WTC11 (cell line): Measurements from ENCODE around the gene SLC36A1. TPM values are rescaled to one million over a fixed set of nuclear protein-coding genes. Genes with fewer than 3 reads are reported as not detected.
A peak's percentile ranks its signal among the peaks of the same experiment; 100 is the strongest.

Experiments used
- ATAC-seq: fragments of 200-7000 bp; cut with Tn5 transposase; 2 replicates; pipeline ENCODE4 v1.10.0; 2021; ENCODE audit warnings: mild to moderate bottlenecking, moderate library complexity
- CTCF ChIA-PET: fragments of 300-600 bp; sonication (Branson Sonifier 250); formaldehyde crosslinking; loops from one replicate; lab custom pipeline; 2021; ENCODE audit warnings: antibody characterized with exemption; lab: Charles Lee
- POLR2A ChIA-PET: fragments of 350-600 bp; sonication (Branson Sonifier 250); formaldehyde crosslinking; loops from one replicate; lab custom pipeline; 2021; ENCODE audit warnings: antibody characterized with exemption; lab: Charles Lee
- DNase-seq: peaks from one replicate; pipeline ENCODE4 v3.0.0; 2021; ENCODE audit warnings: low spot score
- H3K27ac Mint-ChIP-seq: 2 replicates; pipeline ENCODE4 v1.8.0; 2021; ENCODE audit warnings: mixed read lengths
- H3K27me3 Mint-ChIP-seq: 2 replicates; pipeline ENCODE4 v1.8.0; 2021; ENCODE audit warnings: low read depth, mild to moderate bottlenecking, moderate library complexity, mixed read lengths
- H3K36me3 Mint-ChIP-seq: 2 replicates; pipeline ENCODE4 v1.8.0; 2021; ENCODE audit warnings: mixed read lengths
- H3K4me1 Mint-ChIP-seq: 2 replicates; pipeline ENCODE4 v1.8.0; 2022; ENCODE audit warnings: mixed read lengths
- H3K4me3 Mint-ChIP-seq: 2 replicates; pipeline ENCODE4 v1.8.0; 2021; ENCODE audit warnings: mild to moderate bottlenecking, moderate library complexity, mixed read lengths
- H3K9me3 Mint-ChIP-seq: 2 replicates; pipeline ENCODE4 v1.8.0; 2021; ENCODE audit warnings: mixed read lengths
- CDX4 ChIP-seq: fragments of 250-450 bp; sonication (Bioruptor Pico); IDR thresholded peaks from 2 replicates; pipeline ENCODE4 v1.9.0; 2021; ENCODE audit warnings: moderate library complexity, mild to moderate bottlenecking, inconsistent platforms, borderline replicate concordance
- GRHL2 ChIP-seq: fragments of 250-450 bp; sonication (Bioruptor Pico); IDR thresholded peaks from 2 replicates; pipeline ENCODE4 v1.8.0; 2022; ENCODE audit warnings: mild to moderate bottlenecking, moderate library complexity; ENCODE audit not compliant: insufficient replicate concordance, severe bottlenecking
- GTF2I ChIP-seq: fragments of 250-450 bp; sonication (Bioruptor Pico); conservative IDR thresholded peaks from 2 replicates; pipeline ENCODE4 v1.4.0; 2021; ENCODE audit warnings: mild to moderate bottlenecking
- NFATC4 ChIP-seq: fragments of 250-450 bp; sonication (Bioruptor Pico); IDR thresholded peaks from 2 replicates; pipeline ENCODE4 v1.9.0; 2021; ENCODE audit warnings: mild to moderate bottlenecking
- NFYB ChIP-seq: sonication (generic); formaldehyde crosslinking; conservative IDR thresholded peaks from 2 replicates; pipeline ENCODE4 v1.8.0; 2022; ENCODE audit warnings: low read depth, missing genetic modification reagents
- ZNF138 ChIP-seq: sonication (generic); formaldehyde crosslinking; conservative IDR thresholded peaks from 2 replicates; pipeline ENCODE4 v1.8.1; 2022; ENCODE audit warnings: mild to moderate bottlenecking, moderate library complexity, missing genetic modification reagents
- ZNF232 ChIP-seq: sonication (generic); formaldehyde crosslinking; IDR thresholded peaks from 2 replicates; pipeline ENCODE4 v1.8.0; 2022; ENCODE audit warnings: mild to moderate bottlenecking, missing genetic modification reagents
- ZNF281 ChIP-seq: sonication (generic); formaldehyde crosslinking; IDR thresholded peaks from 2 replicates; pipeline ENCODE4 v1.8.0; 2023; ENCODE audit warnings: mild to moderate bottlenecking, missing genetic modification reagents
- ZNF425 ChIP-seq: fragments of 250-450 bp; sonication (Bioruptor Pico); conservative IDR thresholded peaks from 2 replicates; pipeline ENCODE4 v1.9.0; 2021; ENCODE audit warnings: mild to moderate bottlenecking
- ZNF671 ChIP-seq: fragments of 250-450 bp; sonication (Bioruptor Pico); IDR thresholded peaks from 2 replicates; pipeline ENCODE4 v1.8.0; 2021; ENCODE audit warnings: mild to moderate bottlenecking
- total RNA-seq: library from RNA; stranded (reverse); gene quantifications from 3 replicates; pipeline ENCODE4 v1.2.3, GENCODE V29; 2021
- TF ChIP-seq, protein P1 (sequence below): fragments of 200-600 bp; IDR thresholded peaks from 2 replicates; pipeline ENCODE4 v1.8.0; 2022; ENCODE audit warnings: antibody characterized with exemption
- TF ChIP-seq, protein P2 (sequence below): sonication (generic); formaldehyde crosslinking; IDR thresholded peaks from 2 replicates; pipeline ENCODE4 v1.8.1; 2022; ENCODE audit warnings: mild to moderate bottlenecking, missing genetic modification reagents, moderate library complexity, borderline replicate concordance

SLC36A1 gene
- total RNA-seq, 1 experiment from 2014 or later = 12.2 TPM

DNA sequence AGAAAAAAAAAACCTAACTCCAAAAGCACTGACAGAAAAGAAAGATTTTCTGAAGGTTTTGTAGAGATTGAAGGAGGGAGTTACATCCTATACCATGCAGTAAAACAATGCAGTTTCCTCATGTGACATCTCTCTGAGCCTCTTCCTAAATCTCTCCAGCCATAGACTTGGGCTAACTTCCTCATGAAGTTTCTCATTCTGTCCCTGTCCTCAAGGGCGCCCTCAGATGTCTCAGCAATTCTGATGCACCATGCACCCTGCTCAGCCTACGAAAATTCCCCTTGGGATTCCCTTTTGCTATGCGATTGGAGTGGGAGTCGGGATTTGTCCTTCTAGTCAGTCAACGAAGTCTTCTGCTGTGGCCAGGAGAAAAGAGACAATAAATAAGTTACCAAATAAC is 74.8 kb downstream of the SLC36A1 start (continued):
- TF ChIP-seq ZNF425 = no peak
- TF ChIP-seq ZNF232 (CRISPR knock-in tag) = no peak
- TF ChIP-seq GRHL2 (CRISPR knock-in tag) = no peak

DNA sequence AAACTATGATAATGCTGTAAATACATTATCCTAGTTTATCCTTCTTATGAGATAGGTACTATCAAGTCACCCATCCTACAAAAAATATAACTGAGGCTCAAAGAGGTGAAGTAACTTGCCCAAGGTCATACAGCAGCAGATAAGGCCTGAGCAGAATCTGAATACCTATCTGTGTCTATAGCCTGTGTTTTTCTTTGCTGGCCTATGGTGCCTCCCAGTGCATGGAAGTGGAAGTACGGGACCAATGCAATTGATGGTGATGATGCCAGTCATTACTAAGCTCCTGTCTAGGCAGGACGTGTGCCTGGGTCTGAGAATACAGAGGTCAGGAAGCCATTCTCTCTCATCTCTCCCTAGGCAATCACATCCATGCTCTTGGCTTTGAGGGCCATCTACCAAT is 75.9 kb downstream of the SLC36A1 start:
- peak; percentile 97 for ATAC-seq
- Mint-ChIP-seq H3K36me3 (no peaks in the 10 kb centered on the region), H3K9me3 (no peaks in the 10 kb centered on the region), H3K4me1 (no peaks in the 10 kb centered on the region), H3K4me3 (no peak overlapping the region), H3K27me3 (no peaks in the 10 kb centered on the region), H3K27ac (no peak overlapping the region)
- no peak for TF ChIP-seq GTF2I (CRISPR knock-in tag)
- TF ChIP-seq, protein P1, sequence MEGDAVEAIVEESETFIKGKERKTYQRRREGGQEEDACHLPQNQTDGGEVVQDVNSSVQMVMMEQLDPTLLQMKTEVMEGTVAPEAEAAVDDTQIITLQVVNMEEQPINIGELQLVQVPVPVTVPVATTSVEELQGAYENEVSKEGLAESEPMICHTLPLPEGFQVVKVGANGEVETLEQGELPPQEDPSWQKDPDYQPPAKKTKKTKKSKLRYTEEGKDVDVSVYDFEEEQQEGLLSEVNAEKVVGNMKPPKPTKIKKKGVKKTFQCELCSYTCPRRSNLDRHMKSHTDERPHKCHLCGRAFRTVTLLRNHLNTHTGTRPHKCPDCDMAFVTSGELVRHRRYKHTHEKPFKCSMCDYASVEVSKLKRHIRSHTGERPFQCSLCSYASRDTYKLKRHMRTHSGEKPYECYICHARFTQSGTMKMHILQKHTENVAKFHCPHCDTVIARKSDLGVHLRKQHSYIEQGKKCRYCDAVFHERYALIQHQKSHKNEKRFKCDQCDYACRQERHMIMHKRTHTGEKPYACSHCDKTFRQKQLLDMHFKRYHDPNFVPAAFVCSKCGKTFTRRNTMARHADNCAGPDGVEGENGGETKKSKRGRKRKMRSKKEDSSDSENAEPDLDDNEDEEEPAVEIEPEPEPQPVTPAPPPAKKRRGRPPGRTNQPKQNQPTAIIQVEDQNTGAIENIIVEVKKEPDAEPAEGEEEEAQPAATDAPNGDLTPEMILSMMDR = peak; percentile 47; the same call in 1 of the 2 replicates
- ChIA-PET POLR2A (no interaction called here), CTCF (interaction anchor here (0.5 to 3.6 kb wide), 63 partner anchors 9 to 534 kb away, joined by 3 to 87 read pairs (median 4); partner anchors contain the start of genes GM2A, SLC36A1 and SLC36A2)
- peak; percentile 62 for DNase-seq

DNA sequence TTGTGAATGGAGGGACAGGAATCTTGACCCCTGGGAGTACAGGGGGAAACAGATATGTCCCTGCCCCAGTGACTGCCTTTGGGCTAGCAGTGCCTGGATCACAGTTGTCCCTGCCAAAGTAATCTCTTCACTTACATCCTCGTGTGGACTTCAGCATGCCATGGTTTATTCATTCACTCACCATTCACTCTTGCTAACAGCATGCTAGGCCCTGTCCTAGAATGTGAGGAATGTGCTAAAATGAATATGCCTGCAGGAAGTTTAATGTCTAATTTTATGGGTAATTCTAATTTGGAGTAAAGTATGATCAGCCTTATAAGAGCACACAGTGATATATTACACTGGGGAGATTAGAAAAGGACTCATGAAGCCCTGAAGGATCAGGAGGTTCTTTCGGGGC is 80.8 kb downstream of the SLC36A1 start:
- Mint-ChIP-seq H3K27ac (no peak overlapping the region), H3K4me3 (no peak overlapping the region), H3K4me1 (no peaks in the 10 kb centered on the region), H3K36me3 (no peaks in the 10 kb centered on the region), H3K27me3 (no peaks in the 10 kb centered on the region), H3K9me3 (no peaks in the 10 kb centered on the region)
- no peak for DNase-seq
- TF ChIP-seq ZNF138 (no peak), ZNF671 (CRISPR knock-in tag) (no peak), ZNF281 (CRISPR knock-in tag) (no peak), NFATC4 (no peak), CDX4 (CRISPR knock-in tag) (no peak), NFYB (CRISPR knock-in tag) (no peak)
- TF ChIP-seq, protein P2, sequence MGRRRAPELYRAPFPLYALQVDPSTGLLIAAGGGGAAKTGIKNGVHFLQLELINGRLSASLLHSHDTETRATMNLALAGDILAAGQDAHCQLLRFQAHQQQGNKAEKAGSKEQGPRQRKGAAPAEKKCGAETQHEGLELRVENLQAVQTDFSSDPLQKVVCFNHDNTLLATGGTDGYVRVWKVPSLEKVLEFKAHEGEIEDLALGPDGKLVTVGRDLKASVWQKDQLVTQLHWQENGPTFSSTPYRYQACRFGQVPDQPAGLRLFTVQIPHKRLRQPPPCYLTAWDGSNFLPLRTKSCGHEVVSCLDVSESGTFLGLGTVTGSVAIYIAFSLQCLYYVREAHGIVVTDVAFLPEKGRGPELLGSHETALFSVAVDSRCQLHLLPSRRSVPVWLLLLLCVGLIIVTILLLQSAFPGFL (CRISPR knock-in tag) = no peak
- CTCF ChIA-PET = no interaction called here
- no peak for ATAC-seq
- POLR2A ChIA-PET = no interaction called here

GRCh38 chr5:151528996-151529395 is 81.6 kb downstream of the SLC36A1 start:
- H3K36me3 Mint-ChIP-seq = no peaks in the 10 kb centered on the region
- no peaks in the 10 kb centered on the region for H3K9me3 Mint-ChIP-seq
- POLR2A ChIA-PET = no interaction called here
- DNase-seq (no peak), ATAC-seq (no peak)
- no peaks in the 10 kb centered on the region for H3K4me1 Mint-ChIP-seq
- CTCF ChIA-PET = interaction anchor here (0.9 kb wide), 1 partner anchor 123 kb away, joined by 5 read pairs; no protein-coding TSS in a partner anchor
- no peak for TF ChIP-seq GTF2I (CRISPR knock-in tag)
- TF ChIP-seq, all 79 proteins: peak for 0
- Mint-ChIP-seq H3K27me3 (no peaks in the 10 kb centered on the region), H3K27ac (no peak overlapping the region), H3K4me3 (no peak overlapping the region)
